NT2/D1 (cell line): Measurements from ENCODE around the gene FAM219B.

Experiments used
- DNase-seq: peaks from one replicate; pipeline ENCODE4 v3.0.0-alpha.2; 2011; ENCODE audit warnings: low read depth, low spot score
- H3K27me3 ChIP-seq: 2 replicates; pipeline ENCODE4 v1.6.0; 2011; ENCODE audit warnings: mild to moderate bottlenecking; ENCODE audit not compliant: insufficient read length, insufficient read depth
- H3K36me3 ChIP-seq: 2 replicates; pipeline ENCODE4 v1.6.1; 2011; ENCODE audit warnings: mild to moderate bottlenecking, low read length, mixed read lengths; ENCODE audit not compliant: insufficient read depth, insufficient read length
- H3K4me1 ChIP-seq: 2 replicates; pipeline ENCODE4 v1.5.1; 2011; ENCODE audit not compliant: insufficient read depth, insufficient read length
- H3K4me3 ChIP-seq: 2 replicates; pipeline ENCODE4 v1.5.1; 2011; ENCODE audit warnings: low read depth; ENCODE audit not compliant: insufficient read length
- H3K9ac ChIP-seq: 2 replicates; pipeline ENCODE4 v1.6.0; 2011; ENCODE audit warnings: low read depth; ENCODE audit not compliant: insufficient read length
- H3K9me3 ChIP-seq: 2 replicates; pipeline ENCODE4 v1.5.1; 2011; ENCODE audit warnings: mild to moderate bottlenecking, low read length; ENCODE audit not compliant: insufficient read depth
- SUZ12 ChIP-seq: IDR thresholded peaks from 2 replicates; pipeline ENCODE4 v1.6.1; 2011; ENCODE audit not compliant: insufficient read length, insufficient read depth; ENCODE audit errors: extremely low read depth
- YY1 ChIP-seq: IDR thresholded peaks from 2 replicates; pipeline ENCODE4 v1.6.1; 2011; ENCODE audit not compliant: insufficient read length, insufficient read depth
- ZNF274 ChIP-seq: IDR thresholded peaks from 2 replicates; pipeline ENCODE4 v1.6.1; 2011; ENCODE audit warnings: mild to moderate bottlenecking, low read depth, low read length

Gene FAM219B

DNA sequence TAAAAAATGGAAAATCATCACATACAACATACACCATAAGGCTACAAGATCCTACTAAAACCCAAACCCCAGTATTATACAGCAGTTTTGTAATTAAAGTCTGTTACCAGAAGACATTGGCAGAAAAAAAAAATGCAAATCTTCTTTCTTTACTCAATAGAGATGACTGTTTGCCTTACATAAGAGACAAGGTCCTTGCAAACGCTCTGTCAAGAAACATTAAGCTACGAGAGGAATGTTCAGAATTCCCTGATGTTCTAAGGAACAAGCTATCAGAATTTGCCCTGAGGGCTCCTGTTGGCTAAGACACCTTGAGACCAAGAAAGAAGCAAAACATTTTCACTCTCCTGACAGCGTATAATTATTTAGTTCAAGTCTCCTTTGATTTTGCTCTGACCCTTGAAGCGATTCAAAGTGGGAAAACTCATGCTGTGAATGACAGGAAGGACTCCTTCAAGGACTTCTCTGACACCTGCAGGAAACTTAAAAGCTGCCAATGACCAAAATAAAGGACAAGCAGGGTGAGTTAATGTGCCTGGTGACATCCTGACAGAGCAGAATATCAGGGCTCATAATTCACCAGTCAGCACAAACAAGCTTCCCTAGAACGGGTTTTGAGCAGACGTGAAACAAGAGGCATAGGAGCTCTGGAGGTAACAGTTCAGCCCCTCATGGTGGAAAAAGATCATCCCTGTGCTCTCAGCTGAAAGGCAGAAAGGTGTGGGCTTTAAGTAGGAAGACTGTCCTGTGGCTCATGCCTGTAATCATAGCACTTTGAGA lies 36.0 kb downstream of the FAM219B start:
- peak; percentile 33 for DNase-seq
- H3K4me3 ChIP-seq = no peak overlapping the region
- H3K27me3 ChIP-seq = no peaks in the 10 kb centered on the region
- peaks cover 17% of the 10 kb centered on the region for H3K36me3 ChIP-seq
- H3K9me3 ChIP-seq = peaks cover 16% of the 10 kb centered on the region
- TF ChIP-seq ZNF274 = no peak
- no peak overlapping the region for H3K9ac ChIP-seq
- peaks cover 2% of the 10 kb centered on the region for H3K4me1 ChIP-seq

DNA sequence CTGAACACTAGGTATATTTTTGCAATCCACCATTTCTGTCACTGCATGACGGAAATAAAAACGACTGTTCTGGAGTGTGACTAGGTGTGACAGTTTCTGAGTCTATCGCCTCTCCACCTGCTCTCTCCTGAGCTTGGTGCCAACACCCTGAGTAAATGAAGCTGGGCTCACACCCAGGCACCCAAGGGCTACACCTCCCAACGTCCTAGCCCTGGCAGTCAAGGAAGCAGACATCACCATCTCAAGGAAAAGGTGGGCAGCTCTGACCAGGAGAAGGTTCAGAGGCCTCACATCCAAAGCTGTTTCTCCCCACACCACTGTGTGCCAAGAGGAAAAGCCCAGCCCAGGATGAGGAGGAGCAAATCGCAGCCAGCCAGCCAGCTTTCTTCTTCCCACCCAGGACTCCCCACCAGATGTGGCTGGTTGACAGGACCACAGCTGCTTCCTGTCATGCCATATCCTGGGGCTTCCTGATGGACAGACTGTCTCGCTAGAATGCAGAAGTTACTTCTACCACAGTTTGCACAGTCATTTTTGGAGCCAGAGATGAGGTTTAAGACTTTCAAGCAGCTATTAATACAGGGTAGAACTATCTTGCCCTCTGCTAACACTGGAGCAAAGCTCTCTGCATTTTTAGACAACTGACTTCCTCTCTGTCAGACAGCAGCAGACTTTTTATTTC lies 36.8 kb downstream of the FAM219B start:
- no peak for DNase-seq
- TF ChIP-seq YY1 (no peak), ZNF274 (no peak), SUZ12 (no peak)
- no peak overlapping the region for H3K9ac ChIP-seq
- H3K9me3 ChIP-seq = peaks cover 16% of the 10 kb centered on the region
- peaks cover 2% of the 10 kb centered on the region for H3K4me1 ChIP-seq
- H3K4me3 ChIP-seq = no peak overlapping the region
- H3K27me3 ChIP-seq = no peaks in the 10 kb centered on the region
- peaks cover 17% of the 10 kb centered on the region for H3K36me3 ChIP-seq

DNA sequence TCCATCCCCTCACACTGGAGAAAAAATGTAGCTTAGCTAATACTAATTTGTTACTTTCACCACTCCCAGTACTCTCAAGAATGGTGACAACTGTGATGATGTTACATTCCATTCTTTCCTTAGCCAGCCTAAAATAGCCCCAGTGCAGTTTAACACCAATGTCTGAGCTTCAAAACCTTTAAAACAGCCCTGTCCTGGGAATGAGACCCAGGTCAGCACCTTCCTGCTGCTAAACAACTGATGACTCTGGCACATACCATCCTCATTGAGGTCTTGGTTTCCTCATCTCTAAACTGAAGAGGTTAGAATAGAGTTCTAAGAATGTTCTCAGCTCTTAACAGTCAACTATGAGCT lies 37.3 kb downstream of the FAM219B start:
- H3K4me1 ChIP-seq = peaks cover 2% of the 10 kb centered on the region
- no peak overlapping the region for H3K9ac ChIP-seq
- no peaks in the 10 kb centered on the region for H3K27me3 ChIP-seq
- peaks cover 17% of the 10 kb centered on the region for H3K36me3 ChIP-seq
- no peak for DNase-seq
- no peak for TF ChIP-seq SUZ12
- no peak for TF ChIP-seq YY1
- TF ChIP-seq ZNF274 = no peak
- peaks cover 16% of the 10 kb centered on the region for H3K9me3 ChIP-seq
- H3K4me3 ChIP-seq = no peak overlapping the region

DNA sequence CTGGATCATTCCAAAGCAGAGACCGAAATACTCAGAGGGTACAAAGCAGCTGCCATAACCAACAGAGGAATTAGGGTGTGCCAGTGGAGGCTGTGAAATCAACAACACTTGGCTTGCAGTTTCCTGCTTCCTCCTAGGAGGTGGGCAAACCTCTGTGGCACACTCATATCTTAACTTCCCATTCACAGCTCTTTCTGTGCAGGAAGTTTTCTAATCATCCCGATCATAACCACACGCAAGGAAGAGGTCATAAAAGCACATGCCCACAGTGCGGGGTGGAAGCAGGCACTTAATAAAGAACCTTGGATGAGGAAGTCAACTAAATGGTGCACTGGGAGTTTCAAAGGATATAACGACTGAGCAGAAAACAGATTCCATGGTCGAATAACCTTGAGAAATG lies 38.6 kb downstream of the FAM219B start:
- Histone ChIP-seq H3K9ac (no peak overlapping the region), H3K4me3 (no peak overlapping the region), H3K9me3 (peaks cover 16% of the 10 kb centered on the region), H3K4me1 (peaks cover 2% of the 10 kb centered on the region), H3K27me3 (no peaks in the 10 kb centered on the region), H3K36me3 (peaks cover 17% of the 10 kb centered on the region)
- DNase-seq = no peak
- TF ChIP-seq ZNF274 (no peak), SUZ12 (no peak), YY1 (no peak)

DNA sequence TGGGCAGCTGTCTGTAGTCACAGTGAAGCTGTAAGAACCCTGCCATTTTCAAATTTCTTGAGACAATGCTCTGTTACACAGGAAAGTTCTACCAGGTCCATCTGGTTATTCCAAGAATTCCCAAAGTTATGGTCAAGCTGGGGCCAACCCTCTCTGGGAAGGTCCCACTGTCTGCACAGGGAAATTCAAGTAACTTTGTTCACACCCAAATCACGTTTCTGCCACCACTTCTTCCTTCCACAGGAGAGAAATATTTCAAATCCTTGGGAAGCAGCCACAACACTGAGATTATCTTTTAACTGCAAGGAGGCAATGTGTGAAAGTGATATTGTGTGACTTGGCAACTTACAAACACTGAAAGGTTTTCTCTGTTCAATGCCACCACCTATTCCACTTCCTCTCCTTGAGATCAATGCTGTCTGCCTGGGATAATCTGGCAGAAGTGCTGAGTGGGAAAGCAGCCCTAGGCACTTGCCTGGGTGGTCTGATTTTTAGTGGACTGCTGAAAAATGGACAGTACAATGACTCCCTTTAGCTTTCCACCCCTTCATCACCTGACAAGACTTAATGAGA lies 39.1 kb downstream of the FAM219B start:
- no peak for DNase-seq
- Histone ChIP-seq H3K9me3 (peaks cover 16% of the 10 kb centered on the region), H3K9ac (no peak overlapping the region), H3K4me3 (no peak overlapping the region), H3K27me3 (no peaks in the 10 kb centered on the region), H3K36me3 (peaks cover 17% of the 10 kb centered on the region), H3K4me1 (peaks cover 2% of the 10 kb centered on the region)
- no peak for TF ChIP-seq ZNF274
- no peak for TF ChIP-seq SUZ12
- TF ChIP-seq YY1 = no peak

DNA sequence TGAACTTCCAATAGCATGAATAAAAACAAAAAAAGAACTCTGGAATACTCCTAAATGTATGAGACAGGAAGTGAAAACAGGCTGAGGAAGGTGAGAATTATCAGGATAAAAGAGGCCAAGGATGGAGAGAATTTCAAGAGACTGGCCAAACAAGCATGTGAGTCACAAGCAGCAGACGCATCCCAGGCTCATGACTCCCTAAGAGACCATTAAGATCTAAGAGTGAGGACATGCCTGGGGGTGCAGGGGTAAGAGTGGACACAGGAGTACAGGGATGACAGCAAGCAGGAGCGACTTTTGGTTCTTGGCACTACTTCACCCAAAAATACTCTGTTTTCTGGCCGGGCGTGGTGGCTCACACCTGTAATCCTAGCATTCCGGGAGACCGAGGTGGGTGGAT lies 40.6 kb downstream of the FAM219B start:
- Histone ChIP-seq H3K36me3 (peaks cover 17% of the 10 kb centered on the region), H3K4me1 (peaks cover 2% of the 10 kb centered on the region), H3K9me3 (peaks cover 16% of the 10 kb centered on the region), H3K9ac (no peak overlapping the region), H3K27me3 (no peaks in the 10 kb centered on the region), H3K4me3 (no peak overlapping the region)
- DNase-seq = no peak
- TF ChIP-seq YY1 (no peak), SUZ12 (no peak), ZNF274 (no peak)

DNA sequence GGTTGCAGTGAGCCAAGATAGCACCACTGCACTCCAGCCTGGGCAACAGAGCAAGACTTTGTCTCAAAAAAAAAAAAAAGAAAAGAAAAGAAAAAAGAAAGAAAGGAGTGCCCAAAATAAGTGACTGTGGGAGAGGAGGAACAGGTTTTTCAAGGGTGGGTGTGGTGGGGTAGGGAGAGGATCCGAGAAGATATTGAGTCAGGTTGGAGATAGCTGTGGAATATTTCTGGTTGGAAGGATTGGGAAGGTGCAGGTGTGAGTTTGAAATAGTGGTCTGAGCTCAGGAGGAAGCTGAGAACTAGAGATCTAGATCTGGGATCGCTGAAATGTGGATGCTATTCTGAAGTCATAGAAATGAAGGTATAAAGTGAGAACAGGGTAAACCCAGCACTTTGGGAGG lies 41.3 kb downstream of the FAM219B start:
- H3K9me3 ChIP-seq = peaks cover 16% of the 10 kb centered on the region
- H3K4me1 ChIP-seq = peaks cover 2% of the 10 kb centered on the region
- no peak overlapping the region for H3K9ac ChIP-seq
- no peak overlapping the region for H3K4me3 ChIP-seq
- no peaks in the 10 kb centered on the region for H3K27me3 ChIP-seq
- TF ChIP-seq ZNF274 = no peak
- no peak for TF ChIP-seq SUZ12
- TF ChIP-seq YY1 = no peak
- H3K36me3 ChIP-seq = peaks cover 17% of the 10 kb centered on the region
- DNase-seq = no peak
